ENCODE measurements around the gene KRT35.

- TF ChIP-seq CTCF (tag by site-specific recombination; IDR thresholded peaks at IDR 0.05), result no peak
- no peak for TF ChIP-seq MYNN (tag by site-specific recombination; IDR thresholded peaks at IDR 0.05; ENCODE audit: borderline replicate concordance)
- no peak for TF ChIP-seq ZNF362 (tag by site-specific recombination; IDR thresholded peaks at IDR 0.05)
These were observed 32.4 kb downstream of the KRT35 start for GRCh38 chr17:41448506-41448905.
